WTC11 (cell line): ENCODE data around the gene C10orf90.

Source experiments
- CREB1 ChIP-seq: sonication (generic); formaldehyde crosslinking; IDR thresholded peaks from 2 replicates; pipeline ENCODE4 v1.8.0; 2023; ENCODE audit warnings: mild to moderate bottlenecking, missing genetic modification reagents
- CREM ChIP-seq: sonication (generic); formaldehyde crosslinking; IDR thresholded peaks from 2 replicates; pipeline ENCODE4 v1.8.1; 2022; ENCODE audit warnings: mild to moderate bottlenecking, missing genetic modification reagents, moderate library complexity
- ELF4 ChIP-seq: sonication (generic); formaldehyde crosslinking; IDR thresholded peaks from 2 replicates; pipeline ENCODE4 v1.8.1; 2022; ENCODE audit warnings: low read depth, mild to moderate bottlenecking, moderate library complexity, missing genetic modification reagents
- ESRRA ChIP-seq: sonication (generic); formaldehyde crosslinking; IDR thresholded peaks from 2 replicates; pipeline ENCODE4 v1.8.1; 2022; ENCODE audit warnings: mild to moderate bottlenecking, missing genetic modification reagents, borderline replicate concordance
- IRF2 ChIP-seq: sonication (generic); formaldehyde crosslinking; IDR thresholded peaks from 2 replicates; pipeline ENCODE4 v1.8.0; 2022; ENCODE audit warnings: low read depth, missing genetic modification reagents, borderline replicate concordance
- ZNF121 ChIP-seq: sonication (generic); formaldehyde crosslinking; IDR thresholded peaks from 2 replicates; pipeline ENCODE4 v1.8.0; 2023; ENCODE audit warnings: missing genetic modification reagents
- ZNF232 ChIP-seq: sonication (generic); formaldehyde crosslinking; IDR thresholded peaks from 2 replicates; pipeline ENCODE4 v1.8.0; 2022; ENCODE audit warnings: mild to moderate bottlenecking, missing genetic modification reagents
- ZNF263 ChIP-seq: sonication (generic); formaldehyde crosslinking; IDR thresholded peaks from 2 replicates; pipeline ENCODE4 v1.8.1; 2022; ENCODE audit warnings: low read depth, mild to moderate bottlenecking, moderate library complexity, missing genetic modification reagents
- ZNF671 ChIP-seq: fragments of 250-450 bp; sonication (Bioruptor Pico); IDR thresholded peaks from 2 replicates; pipeline ENCODE4 v1.8.0; 2021; ENCODE audit warnings: mild to moderate bottlenecking
- TF ChIP-seq, protein P1 (sequence below): fragments of 200-600 bp; IDR thresholded peaks from 2 replicates; pipeline ENCODE4 v1.8.0; 2022; ENCODE audit warnings: antibody characterized with exemption
- TF ChIP-seq, protein P2 (sequence below): sonication (generic); formaldehyde crosslinking; IDR thresholded peaks from 2 replicates; pipeline ENCODE4 v1.8.0; 2022; ENCODE audit warnings: mild to moderate bottlenecking, missing genetic modification reagents
- TF ChIP-seq, protein P3 (sequence below): sonication (generic); formaldehyde crosslinking; IDR thresholded peaks from 2 replicates; pipeline ENCODE4 v1.8.1; 2023; ENCODE audit warnings: mild to moderate bottlenecking, missing genetic modification reagents, moderate library complexity
- TF ChIP-seq, protein P4 (sequence below): sonication (generic); formaldehyde crosslinking; IDR thresholded peaks from 2 replicates; pipeline ENCODE4 v1.8.1; 2023; ENCODE audit warnings: mild to moderate bottlenecking, moderate library complexity, missing genetic modification reagents
- TF ChIP-seq, protein P5 (sequence below): sonication (generic); formaldehyde crosslinking; IDR thresholded peaks from 2 replicates; pipeline ENCODE4 v1.8.1; 2022; ENCODE audit warnings: missing genetic modification reagents, borderline replicate concordance

DNA sequence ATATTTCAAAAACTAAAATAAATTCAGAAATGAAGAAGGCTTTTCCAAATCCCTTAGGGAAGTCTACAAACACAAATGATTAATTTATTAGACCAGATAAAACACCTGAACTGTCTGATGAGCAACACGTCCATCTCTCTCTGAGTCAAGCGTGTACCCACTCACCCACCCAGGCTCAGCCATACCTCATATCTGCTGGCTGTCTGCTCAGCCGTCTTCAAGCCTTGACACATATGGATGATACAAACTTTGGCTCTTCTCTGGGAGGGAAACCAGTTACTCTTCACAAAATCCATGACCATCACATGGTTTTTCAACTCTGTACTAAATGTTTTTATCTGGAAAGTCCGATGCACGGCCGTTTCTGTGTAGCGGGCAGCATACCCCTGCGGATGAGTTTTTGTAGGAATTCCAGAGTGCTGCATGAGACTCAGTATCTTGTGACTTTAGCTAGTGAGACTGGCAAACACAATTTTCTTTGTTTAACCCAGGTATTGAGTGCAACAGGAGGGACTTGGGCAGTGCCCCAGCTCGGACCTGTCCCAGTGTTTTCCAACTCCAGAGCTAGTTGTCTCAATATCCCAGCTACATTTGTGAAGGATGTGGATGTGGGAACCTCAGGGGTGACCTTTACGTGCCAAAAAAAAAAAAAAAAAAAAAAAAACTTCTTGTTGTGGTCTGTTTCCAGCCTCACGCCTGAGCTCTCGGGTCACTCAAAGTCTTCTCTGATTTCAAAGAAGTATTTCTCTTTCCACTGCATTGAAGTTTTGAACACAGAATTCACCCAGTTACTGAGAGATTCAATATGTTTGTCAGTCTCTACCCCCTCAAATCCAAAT, at the start of gene C10orf90:
- TF ChIP-seq, protein P1, sequence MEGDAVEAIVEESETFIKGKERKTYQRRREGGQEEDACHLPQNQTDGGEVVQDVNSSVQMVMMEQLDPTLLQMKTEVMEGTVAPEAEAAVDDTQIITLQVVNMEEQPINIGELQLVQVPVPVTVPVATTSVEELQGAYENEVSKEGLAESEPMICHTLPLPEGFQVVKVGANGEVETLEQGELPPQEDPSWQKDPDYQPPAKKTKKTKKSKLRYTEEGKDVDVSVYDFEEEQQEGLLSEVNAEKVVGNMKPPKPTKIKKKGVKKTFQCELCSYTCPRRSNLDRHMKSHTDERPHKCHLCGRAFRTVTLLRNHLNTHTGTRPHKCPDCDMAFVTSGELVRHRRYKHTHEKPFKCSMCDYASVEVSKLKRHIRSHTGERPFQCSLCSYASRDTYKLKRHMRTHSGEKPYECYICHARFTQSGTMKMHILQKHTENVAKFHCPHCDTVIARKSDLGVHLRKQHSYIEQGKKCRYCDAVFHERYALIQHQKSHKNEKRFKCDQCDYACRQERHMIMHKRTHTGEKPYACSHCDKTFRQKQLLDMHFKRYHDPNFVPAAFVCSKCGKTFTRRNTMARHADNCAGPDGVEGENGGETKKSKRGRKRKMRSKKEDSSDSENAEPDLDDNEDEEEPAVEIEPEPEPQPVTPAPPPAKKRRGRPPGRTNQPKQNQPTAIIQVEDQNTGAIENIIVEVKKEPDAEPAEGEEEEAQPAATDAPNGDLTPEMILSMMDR: no peak
- TF ChIP-seq ELF4 (CRISPR knock-in tag) (no peak), CREM (CRISPR knock-in tag) (no peak), ESRRA (CRISPR knock-in tag) (no peak), ZNF121 (CRISPR knock-in tag) (no peak), CREB1 (CRISPR knock-in tag) (no peak), ZNF232 (CRISPR knock-in tag) (no peak), IRF2 (CRISPR knock-in tag) (no peak), ZNF671 (CRISPR knock-in tag) (no peak), ZNF263 (CRISPR knock-in tag) (no peak)
- TF ChIP-seq, protein P2, sequence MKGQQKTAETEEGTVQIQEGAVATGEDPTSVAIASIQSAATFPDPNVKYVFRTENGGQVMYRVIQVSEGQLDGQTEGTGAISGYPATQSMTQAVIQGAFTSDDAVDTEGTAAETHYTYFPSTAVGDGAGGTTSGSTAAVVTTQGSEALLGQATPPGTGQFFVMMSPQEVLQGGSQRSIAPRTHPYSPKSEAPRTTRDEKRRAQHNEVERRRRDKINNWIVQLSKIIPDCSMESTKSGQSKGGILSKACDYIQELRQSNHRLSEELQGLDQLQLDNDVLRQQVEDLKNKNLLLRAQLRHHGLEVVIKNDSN (CRISPR knock-in tag): no peak
- TF ChIP-seq, protein P3, sequence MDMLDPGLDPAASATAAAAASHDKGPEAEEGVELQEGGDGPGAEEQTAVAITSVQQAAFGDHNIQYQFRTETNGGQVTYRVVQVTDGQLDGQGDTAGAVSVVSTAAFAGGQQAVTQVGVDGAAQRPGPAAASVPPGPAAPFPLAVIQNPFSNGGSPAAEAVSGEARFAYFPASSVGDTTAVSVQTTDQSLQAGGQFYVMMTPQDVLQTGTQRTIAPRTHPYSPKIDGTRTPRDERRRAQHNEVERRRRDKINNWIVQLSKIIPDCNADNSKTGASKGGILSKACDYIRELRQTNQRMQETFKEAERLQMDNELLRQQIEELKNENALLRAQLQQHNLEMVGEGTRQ (CRISPR knock-in tag): no peak
- TF ChIP-seq, protein P4, sequence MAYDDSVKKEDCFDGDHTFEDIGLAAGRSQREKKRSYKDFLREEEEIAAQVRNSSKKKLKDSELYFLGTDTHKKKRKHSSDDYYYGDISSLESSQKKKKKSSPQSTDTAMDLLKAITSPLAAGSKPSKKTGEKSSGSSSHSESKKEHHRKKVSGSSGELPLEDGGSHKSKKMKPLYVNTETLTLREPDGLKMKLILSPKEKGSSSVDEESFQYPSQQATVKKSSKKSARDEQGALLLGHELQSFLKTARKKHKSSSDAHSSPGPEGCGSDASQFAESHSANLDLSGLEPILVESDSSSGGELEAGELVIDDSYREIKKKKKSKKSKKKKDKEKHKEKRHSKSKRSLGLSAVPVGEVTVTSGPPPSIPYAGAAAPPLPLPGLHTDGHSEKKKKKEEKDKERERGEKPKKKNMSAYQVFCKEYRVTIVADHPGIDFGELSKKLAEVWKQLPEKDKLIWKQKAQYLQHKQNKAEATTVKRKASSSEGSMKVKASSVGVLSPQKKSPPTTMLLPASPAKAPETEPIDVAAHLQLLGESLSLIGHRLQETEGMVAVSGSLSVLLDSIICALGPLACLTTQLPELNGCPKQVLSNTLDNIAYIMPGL (CRISPR knock-in tag): no peak
- TF ChIP-seq, protein P5, sequence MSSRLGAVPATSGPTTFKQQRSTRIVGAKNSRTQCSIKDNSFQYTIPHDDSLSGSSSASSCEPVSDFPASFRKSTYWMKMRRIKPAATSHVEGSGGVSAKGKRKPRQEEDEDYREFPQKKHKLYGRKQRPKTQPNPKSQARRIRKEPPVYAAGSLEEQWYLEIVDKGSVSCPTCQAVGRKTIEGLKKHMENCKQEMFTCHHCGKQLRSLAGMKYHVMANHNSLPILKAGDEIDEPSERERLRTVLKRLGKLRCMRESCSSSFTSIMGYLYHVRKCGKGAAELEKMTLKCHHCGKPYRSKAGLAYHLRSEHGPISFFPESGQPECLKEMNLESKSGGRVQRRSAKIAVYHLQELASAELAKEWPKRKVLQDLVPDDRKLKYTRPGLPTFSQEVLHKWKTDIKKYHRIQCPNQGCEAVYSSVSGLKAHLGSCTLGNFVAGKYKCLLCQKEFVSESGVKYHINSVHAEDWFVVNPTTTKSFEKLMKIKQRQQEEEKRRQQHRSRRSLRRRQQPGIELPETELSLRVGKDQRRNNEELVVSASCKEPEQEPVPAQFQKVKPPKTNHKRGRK (CRISPR knock-in tag): no peak
